ENCODE data around the gene SLIT3. TPM values are rescaled to one million over a fixed set of nuclear protein-coding genes. Genes with fewer than 3 reads are reported as not detected.
"Not testable (repeated sequence)": the region's sequence is repeated elsewhere in the genome, so short reads cannot be mapped to it uniquely, and the experiment has no call there.

Gene SLIT3
- total RNA-seq, 6 experiments from 2014 or later, result 0.31 to 1.2 (median 0.65) TPM

DNA sequence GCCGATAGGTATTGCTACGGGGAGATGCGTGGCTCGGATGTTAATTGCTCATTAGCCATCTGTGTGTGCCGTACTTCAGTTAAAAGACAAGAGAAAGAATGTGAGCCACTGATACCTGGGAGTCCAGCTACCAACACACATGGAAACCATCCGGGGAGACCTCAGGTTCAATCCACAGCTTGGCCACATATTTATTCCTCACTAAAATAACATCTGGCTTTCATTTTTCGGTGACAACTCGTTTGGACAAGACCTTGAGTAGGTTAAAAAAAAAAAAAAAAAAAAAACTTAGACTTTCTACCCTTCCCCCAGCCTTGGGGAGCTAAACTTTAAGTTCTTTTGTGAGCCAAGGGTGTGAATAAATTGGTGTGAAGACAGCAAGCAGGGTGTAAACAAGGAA is 84.1 kb downstream of the SLIT3 start:
- Histone ChIP-seq H3K36me3 (no peaks in the 10 kb centered on the region), H3K4me1 (no peaks in the 10 kb centered on the region), H3K9me3 (no peaks in the 10 kb centered on the region), H3K4me3 (no peak overlapping the region), H3K27me3 (no peaks in the 10 kb centered on the region), H3K27ac (no peak overlapping the region)
- DNase-seq (no peak), ATAC-seq (no peak)
- intact Hi-C loops (cut with DNase I), result no loop called here
- WGBS (ENCODE audit: insufficient coverage, low coverage, low lambda C conversion rate, missing lambda C conversion rate), result 29% methylated on average over 3 of the region's 8 CpGs
- no peak for TF ChIP-seq POLR2A (IDR thresholded peaks at IDR 0.05)
- TF ChIP-seq CTCF (IDR thresholded peaks at IDR 0.05), result no peak

- Histone ChIP-seq H3K4me3 (no peak overlapping the region), H3K4me1 (no peaks in the 10 kb centered on the region), H3K9me3 (no peaks in the 10 kb centered on the region), H3K27ac (no peak overlapping the region), H3K27me3 (no peaks in the 10 kb centered on the region), H3K36me3 (no peaks in the 10 kb centered on the region)
- TF ChIP-seq POLR2A (IDR thresholded peaks at IDR 0.05), result no peak
- no peak for TF ChIP-seq CTCF (IDR thresholded peaks at IDR 0.05)
- no peak for ATAC-seq
- DNase-seq, result no peak
- intact Hi-C loops (cut with DNase I), result no loop called here
These were observed 87.5 kb downstream of the SLIT3 start for GRCh38 chr5:169213479-169213878.

DNA sequence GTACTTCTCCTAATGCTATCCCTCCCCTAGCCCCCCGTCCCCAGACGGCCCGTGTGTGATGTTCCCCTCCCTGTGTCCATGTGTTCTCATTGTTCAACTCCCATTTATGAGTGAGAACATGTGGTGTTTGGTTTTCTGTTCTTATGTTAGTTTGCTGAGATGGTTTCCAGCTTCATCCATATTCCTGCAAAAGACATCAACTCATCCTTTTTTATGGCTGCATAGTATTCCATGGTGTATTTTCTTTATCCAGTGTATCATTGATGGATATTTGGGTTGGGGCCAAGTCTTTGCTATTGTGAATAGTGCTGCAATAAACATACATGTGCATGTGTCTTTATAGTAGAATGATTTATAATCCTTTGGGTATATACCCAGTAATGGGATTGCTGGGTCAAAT is 89.2 kb downstream of the SLIT3 start:
- H3K4me3 ChIP-seq; H3K36me3 ChIP-seq; H3K9me3 ChIP-seq; H3K27ac ChIP-seq; ATAC-seq; H3K27me3 ChIP-seq; H3K4me1 ChIP-seq; DNase-seq; intact Hi-C loops (cut with DNase I): not testable (repeated sequence)
- WGBS (ENCODE audit: insufficient coverage, low coverage, low lambda C conversion rate, missing lambda C conversion rate), result 67% methylated on average over 1 of the region's 3 CpGs

- intact Hi-C loops (cut with DNase I), result no loop called here
- no peak overlapping the region for H3K4me3 ChIP-seq
- 61% methylated on average over 8 of the region's 8 CpGs for WGBS (ENCODE audit: insufficient coverage, low coverage, low lambda C conversion rate, missing lambda C conversion rate)
- no peak overlapping the region for H3K27ac ChIP-seq
- no peaks in the 10 kb centered on the region for H3K9me3 ChIP-seq
- TF ChIP-seq CTCF (IDR thresholded peaks at IDR 0.05), result no peak
- no peak for TF ChIP-seq POLR2A (IDR thresholded peaks at IDR 0.05)
- DNase-seq (no peak), ATAC-seq (no peak)
- no peaks in the 10 kb centered on the region for H3K27me3 ChIP-seq
- H3K4me1 ChIP-seq, result no peaks in the 10 kb centered on the region
- no peaks in the 10 kb centered on the region for H3K36me3 ChIP-seq
These were observed 96.0 kb downstream of the SLIT3 start for GRCh38 chr5:169204788-169205400.

DNA sequence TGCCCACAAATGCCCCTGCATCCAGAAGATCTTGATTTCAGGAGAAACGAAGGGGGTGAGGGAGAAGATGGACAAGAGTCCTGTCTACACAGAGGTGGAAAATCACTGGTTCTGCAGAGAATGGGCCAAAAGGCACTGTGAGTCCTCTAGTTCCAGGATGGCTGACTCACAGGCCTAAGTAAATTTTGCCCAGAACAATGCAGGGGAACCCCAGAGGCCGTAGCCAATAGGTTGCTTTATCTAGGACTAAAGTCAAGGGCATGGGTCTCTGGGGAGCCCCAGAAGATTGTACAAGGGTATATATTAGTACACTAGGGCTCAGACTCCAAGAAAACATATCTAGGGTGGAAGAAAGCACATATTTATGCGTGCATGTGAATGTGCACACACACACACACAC is 98.0 kb downstream of the SLIT3 start:
- no peaks in the 10 kb centered on the region for H3K4me1 ChIP-seq
- no peak overlapping the region for H3K4me3 ChIP-seq
- DNase-seq, result no peak
- H3K36me3 ChIP-seq, result no peaks in the 10 kb centered on the region
- ATAC-seq, result no peak
- H3K27me3 ChIP-seq, result no peaks in the 10 kb centered on the region
- H3K27ac ChIP-seq, result no peak overlapping the region
- WGBS (ENCODE audit: insufficient coverage, low coverage, low lambda C conversion rate, missing lambda C conversion rate), result 41% methylated on average over 2 of the region's 3 CpGs
- no peaks in the 10 kb centered on the region for H3K9me3 ChIP-seq
- intact Hi-C loops (cut with DNase I), result no loop called here
- TF ChIP-seq CTCF (IDR thresholded peaks at IDR 0.05), result no peak
- no peak for TF ChIP-seq POLR2A (IDR thresholded peaks at IDR 0.05)

Data from right lobe of liver (tissue), 6 donors.